NCI-H526 treated with DMSO at 0.1 percent for 48 hours (cell line): ENCODE measurements around the gene TMPRSS6.

Source experiments
- DNase-seq: peaks from one replicate; lab custom pipeline; 2025; lab: John Stamatoyannopoulos, UW

Gene TMPRSS6

DNA sequence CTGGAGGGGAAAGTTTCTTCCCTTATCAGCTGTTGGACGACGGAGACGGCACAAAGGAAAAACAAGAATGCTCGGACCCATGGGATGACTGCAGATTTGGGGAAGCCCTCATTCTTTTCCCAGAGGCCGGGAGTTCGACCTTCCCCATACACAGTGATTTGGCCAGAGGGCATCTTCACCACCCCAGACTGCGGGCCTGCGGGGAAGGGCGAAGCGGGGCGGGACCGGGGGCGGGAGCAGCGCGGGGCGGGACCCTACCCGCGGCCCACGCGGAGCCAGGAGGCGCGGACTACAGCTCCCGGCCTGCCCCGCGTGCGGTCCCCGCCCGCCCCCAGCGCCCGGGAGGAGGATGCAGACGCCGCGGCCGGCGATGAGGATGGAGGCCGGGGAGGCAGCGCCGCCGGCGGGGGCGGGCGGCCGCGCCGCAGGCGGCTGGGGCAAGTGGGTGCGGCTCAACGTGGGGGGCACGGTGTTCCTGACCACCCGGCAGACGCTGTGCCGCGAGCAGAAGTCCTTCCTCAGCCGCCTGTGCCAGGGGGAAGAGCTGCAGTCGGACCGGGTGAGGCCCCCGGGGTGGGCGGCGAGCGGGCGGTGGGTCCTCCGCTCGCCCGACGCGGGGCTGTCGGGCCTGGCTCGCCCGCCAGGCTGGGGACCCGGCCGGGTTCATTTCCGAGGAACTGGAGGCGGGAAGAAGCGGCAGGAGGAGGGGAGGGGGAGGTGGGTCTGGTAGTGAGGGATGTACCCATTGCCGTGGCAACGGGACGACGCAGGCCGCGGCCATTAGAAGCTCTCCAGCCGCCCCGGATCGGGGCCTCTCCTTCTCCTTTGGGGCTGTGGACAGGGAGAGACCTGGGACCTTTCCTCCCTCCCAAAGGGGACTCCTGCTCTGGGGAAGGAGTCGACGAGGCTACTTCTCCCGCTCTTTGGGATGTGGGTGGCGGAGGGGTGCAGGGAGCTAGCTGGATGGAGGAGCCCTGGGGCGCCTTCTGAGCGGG, 57.8 kb downstream of the TMPRSS6 start, which contains the start of gene KCTD17:
KCTD17 (plus strand) TSS at position 352 of the 995 bp plus-strand sequence; CDS start at position 371, 19 bp downstream.
- peak; percentile 3 for DNase-seq

DNA sequence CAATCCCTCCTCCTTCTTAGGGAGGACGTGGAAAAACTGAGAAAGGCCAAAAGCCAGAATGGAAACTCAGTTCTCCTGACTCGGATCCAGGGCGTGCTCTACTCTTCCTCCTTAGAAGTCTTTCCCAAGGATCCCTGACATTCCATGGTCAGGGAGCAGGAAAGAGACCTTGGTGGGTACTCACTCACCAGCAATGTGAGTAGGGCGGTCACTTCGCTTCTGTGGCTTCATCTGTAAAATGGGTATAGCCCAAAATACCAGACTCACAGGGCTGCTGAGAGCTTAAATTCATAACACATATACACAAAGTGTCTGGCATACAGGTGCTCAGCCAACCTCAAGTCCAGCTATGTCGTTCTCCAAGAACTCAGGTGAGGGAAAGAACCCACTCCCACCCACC, 58.6 kb downstream of the TMPRSS6 start:
- no peak for DNase-seq

DNA sequence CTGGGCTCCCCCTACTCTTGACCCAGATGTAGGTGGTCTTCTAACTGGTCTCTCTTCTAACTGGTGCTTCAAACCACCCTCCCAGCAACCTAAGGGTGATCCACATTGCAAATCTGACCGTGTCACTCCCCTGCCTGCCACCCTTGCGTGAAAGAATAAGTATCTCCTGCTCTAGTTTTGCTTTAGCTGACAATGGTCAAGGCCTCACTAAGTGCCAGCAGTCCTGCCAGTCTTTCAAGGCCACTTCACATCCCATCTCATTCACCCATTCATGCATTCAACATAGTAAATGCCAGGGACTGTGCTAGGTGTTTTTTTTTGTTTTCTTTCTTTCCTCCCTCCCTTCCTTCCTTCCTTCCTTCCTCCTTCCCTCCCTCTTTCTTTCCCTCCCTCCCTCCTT, 60.3 kb downstream of the TMPRSS6 start:
- no peak for DNase-seq

DNA sequence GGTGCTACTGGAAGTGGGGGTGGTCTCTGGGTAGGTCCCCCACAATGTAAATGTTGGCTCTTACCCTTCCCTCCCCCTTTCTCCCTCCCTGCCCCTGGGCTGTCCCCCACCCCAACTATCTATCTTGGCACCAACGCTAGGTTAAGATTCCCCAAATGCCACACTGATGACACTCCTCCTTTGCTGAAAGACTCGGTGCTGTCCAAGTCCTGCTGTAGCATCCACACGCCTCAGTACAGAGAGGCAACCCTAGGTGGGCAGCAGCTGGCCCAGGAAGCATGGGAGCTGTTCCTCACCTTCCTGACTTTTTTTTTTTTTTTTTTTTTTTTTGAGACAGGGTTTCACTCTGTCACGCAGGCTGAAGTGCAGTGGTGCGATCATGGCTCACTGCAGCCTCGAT, 61.4 kb downstream of the TMPRSS6 start:
- DNase-seq, result no peak

DNA sequence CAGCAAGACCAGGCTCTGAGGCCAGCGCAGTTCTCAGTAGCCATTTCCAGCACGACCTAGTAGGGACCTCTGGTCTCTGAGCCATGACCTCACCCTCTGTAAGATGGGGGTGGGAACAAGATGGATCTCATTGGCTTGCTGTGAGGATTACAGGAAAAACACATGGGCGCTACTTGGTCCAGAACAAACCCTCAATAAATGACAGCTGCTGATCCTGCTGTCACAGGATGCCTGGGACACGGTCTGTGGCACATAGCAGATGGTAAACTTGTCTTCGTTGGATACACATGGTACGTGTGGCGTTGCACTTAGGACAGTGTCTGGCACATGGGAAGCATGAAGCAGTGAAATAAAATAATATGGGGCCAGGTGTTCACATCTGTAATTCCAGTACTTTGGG, 62.5 kb downstream of the TMPRSS6 start:
- no peak for DNase-seq

DNA sequence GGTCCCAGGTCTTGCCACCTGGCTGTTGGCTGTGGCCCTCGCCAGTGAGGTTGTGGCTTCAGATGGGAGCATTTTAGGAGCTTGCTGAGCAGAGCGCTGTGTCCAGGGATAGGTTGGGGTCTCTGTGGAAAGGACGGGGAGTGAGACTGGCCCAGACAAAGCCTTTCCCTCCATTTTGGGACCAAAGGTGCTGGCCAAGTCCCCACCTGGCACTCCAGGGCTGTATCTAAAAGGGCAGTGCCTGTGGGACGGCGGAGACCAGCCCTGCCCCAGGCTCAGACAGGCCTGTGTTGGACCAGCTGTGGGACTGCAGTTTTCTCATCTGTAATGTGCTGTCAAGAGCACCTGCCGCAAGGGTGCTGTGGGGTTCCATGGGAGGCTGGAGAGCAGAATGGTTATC, 62.9 kb downstream of the TMPRSS6 start:
- no peak for DNase-seq

DNA sequence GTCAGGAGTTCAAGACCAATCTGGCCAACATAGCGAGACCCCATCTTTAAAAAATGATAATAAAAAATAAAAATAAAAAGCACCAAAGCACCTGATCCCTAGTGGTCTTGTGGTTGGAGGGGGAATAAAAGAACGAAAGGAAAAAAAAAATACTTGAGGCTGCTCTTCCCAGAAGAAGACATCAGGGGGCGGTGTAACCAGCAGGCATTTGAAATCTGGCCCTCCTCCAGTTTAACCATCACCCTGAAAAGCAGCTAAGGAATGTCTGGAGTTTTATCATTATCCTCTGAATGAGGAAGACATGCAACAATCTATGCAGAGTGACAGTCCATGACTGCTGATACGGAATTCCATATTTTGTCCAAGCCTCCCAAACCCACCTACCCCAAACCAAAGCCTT, 63.6 kb downstream of the TMPRSS6 start:
- DNase-seq, result no peak

DNA sequence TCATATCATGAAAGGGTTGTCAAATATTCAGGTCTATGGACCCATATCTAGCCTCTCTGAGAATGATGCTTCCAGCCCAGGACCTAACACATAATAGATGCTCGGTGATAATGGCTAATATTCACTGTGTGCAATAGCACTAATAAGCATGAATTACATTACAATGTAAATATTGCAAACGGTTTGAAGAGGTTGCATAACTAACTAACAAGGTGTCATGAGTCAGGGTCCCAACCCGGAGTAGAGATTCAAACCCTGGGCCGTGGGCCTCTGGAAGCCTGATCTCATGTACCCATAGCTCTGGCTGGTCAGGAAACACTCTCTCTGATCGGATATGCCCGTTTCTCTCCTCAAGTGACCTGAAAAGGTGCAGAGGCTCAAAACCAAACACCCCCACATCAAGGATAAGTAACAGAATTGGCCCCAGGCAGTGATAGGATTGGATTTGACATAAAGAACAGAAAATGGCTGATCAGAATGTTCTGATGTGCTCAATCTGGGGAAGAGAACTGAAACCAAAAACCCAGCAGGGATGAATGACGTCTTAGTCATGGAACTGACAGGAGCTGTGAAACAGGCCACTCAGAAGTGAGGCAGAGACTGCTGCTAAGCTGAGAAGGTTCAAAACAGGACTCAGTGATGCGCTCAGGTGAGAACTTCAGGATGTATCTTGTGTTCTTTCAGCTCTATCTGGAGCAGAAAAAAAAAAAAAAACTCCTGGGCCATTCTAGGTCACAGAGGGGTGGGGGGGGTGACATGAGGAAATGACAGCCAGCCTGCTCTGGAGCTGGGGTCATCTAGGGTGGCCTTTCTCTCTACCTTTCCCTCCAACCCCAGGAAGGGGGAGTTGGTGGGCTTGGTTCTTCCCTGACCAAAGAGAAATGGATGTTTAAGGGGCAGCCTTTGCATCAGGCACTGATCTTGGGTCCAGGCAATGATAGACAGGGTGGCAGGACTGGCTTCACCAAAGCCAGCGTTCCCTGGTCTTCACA, 64.6 kb downstream of the TMPRSS6 start:
- DNase-seq, result no peak

DNA sequence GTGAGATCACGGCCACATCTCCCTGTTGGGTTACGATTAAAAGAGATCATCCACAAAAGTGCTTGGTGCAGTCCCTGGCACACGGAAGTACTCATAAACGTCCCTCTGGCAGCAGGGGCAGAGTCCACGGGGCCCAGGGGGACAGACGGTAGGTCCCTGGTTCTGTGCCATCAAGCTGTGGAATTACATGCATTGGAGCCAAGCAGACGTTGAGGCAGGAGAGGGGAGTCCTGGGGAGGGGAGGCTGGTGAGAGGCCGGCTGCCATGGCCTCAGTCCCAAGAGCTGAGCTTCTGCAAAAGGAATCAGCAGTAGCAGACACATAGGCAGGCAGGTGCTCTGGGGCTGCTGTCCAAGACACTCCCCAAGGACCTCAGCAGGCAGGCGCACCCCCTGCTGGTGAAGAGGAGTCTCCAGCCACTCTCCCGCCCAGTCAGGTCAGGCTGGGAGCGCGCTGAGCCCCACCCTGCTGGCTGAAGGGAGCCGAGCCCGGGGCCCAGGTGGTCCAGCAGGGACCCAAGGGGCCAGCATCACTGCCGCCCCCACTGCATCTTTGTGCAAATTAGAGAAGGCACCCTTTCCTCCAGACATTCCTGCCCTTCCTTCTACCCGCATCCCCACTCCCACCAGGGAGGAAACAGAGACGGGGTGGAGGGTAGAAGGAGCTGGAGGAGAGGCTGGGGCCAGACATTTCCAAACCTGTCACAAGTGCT, 65.5 kb downstream of the TMPRSS6 start:
- peak; percentile 38 for DNase-seq

DNA sequence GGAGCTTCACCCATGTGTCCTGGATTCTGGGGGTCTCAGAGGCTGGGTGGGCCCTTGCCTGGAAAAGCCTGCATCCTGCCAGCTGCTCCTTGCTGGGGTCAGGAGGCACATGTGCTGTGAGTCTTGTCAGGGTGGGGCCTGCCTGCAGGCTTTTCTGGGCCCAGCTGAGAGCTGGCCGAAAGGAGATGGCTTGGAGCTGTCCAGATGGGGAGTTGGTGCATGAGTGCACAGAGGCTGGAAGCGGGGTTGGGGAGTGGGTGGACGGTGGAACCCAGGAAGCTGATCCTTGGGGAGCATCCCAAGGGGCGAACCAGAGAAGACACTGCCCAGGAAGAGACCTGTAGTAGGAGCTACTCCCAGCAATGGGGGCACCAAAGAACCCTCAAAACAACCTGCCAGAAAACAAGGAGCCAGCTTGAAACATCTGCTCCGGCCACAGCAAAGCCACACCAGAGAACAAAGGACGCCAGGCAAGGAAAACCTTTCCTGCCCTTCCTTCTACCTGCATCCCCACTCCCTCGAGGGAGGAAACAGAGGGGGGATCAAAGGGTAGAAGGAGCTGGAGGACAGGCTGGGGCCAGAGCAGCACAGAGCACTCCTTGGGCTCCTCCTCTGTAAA, 66.2 kb downstream of the TMPRSS6 start:
- no peak for DNase-seq

DNA sequence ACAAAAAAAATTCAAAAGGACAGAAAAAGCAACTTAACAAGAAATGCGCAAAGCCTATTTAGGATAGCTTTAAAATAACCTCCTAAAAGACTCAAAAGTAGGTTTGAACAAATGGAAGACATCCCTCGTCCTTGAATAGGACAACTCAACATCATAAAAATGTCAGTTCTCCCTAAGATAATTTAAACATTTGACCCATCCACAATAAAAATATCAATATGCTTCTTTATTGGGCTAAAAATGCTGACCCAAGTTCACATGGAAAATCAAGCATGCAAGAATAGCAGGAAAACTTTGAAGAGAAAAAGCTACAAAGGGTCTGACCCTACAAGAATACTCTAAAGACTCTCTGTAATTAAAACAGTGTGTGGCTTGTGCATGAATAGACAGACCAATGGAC, 70.0 kb downstream of the TMPRSS6 start:
- no peak for DNase-seq

DNA sequence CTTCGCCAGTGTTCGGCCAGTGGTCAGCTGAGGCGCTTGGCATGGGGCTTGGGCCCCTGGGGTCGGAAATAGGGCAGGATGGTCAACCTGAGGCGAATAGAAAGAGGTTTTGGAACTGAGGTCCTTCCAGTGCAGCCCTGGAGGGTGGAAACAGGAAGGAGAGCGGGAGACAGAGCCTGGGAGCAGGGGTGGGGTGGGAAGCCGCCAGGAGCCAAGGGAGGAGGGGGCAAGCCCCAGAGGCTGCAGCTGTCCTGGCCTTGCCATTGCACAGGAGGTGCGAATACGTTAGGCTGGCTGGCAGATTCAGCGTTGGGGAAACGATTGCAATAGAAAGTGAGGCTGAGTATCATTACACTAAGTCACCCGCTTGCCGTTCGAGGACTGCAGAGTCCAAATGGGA, 71.8 kb downstream of the TMPRSS6 start:
- no peak for DNase-seq

DNA sequence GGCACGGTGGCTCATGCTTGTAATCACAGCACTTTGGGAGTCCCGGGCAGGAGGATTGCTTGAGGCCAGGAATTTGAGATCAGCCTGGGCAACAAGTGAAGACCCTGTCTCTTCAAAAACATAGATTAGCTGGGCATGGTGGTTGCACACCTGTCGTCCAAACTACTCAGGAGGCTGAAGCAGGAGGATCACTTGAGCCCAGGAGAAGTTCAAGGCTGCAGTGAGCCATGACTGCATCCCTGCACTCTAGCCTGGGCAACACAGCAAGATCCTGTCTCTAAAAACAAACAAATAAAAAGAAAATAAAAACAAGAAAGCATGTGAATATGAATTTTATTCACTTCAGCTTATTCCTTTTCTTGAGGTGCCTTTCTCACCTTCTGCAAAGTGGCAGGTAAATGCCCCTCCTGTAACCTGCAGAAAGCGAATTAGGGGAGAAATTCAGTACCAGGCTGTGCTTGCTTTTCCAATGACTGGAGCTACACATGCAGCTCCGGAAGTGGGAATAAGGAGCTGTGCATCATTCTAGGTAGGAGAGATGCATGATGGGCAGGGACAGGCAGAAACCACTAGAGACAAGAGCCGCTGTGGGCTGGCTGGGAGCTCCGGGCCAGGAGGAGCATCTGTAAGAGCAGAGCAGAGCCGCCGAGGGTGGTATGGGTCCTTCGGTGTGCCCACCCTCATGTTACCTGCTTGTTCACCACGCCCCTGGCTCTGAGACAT, 72.7 kb downstream of the TMPRSS6 start:
- DNase-seq, result no peak

DNA sequence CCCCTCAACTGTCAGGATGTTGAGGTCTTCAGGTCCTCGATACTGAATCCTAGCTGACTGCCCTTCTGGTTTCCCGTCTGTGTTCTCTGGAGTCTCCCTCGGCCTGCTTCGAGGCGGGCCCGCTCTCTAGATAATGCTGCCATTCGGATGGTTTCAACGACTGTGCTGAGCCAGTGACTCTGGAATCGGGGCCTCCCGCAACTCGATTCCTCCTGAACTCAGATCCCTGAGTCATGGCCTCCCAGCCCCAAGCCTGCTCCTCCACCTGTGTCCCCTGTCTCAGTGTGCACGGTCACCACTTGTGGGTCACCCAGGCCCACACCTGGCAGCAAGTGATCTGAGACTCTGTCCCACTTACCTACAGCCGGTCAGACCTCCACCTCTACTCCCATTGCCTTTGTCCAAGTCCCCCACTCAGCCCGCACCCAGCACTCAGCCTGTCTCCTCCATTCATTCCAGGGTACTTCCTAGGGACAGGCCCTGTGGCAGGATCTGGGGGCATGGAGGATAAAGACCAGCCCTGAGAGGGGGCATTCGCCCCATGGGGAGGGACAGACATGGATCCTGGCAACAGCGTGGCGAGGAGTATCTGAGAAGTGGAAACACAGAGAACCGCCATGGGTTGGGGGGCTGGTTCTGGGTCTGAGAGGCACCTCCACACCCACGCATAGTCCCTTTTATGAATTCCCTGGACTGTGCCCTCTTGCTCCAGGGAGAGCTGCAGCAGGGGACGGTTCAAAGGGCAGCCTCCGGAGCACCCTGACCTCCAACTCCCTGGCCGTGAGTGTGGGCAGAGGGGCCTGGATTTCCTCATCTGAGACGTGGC, 75.7 kb downstream of the TMPRSS6 start:
- DNase-seq, result no peak

DNA sequence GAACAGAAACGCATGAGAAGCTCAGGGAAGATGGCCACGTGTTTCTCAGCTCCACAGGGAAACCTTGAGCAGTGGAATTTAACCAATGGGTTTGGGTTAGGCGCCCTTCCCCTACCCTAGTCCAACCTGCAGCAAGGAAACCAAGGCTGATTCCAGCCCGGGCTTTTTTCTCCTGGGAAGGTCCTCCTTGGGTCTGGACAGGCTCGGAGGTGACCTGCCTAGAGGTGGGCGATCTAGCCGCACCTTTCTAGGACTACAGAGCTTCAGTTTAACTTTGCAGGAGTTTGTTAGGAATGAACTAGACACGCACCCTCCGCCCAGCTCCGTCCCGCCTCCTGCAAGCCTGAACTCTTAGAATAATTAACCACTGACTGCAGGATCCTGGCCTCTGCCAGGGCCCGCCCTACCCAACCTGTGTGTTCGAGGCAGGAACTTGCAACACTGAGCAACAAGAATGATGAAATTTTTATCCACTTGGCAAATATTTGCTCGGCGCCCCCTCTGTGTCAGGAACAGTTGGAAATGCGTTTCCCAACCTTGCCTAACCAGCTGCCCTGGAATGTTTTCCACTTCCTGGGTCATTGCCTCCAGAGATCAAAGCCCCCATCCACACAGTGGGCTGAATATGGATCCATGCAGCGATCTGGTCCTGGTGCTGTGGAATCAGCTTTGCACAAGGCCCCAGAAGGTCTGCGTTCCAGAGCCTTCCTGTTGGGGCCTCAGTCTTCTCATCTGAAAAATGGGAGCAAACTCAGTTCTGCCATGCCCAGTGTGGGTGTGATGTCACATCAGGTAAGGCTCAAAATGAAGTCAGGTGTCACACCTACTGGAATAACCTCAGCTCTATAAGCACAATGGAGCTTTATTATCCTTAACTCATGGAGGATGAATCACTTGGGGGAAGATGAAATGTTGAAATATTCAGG, 76.7 kb downstream of the TMPRSS6 start:
- no peak for DNase-seq

DNA sequence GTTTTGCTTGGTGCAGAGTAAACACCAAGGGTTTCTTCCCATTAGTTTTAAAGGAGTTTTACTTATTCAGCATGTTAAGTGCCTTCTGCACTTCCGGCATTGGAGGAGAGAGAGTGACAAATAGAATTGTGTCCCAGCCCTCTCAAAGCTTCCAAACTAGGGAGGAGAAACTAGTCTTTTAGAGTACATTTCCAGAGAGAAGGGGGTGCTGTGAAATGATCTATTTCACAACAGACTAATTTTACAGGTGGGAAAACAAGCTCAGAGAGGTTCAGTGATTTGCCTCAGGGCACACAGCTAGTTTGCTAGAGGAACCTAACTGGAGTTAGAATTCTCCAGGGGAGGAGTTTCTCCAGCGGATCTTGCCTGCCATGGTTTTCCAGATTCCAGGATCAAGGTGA, 77.4 kb downstream of the TMPRSS6 start:
- no peak for DNase-seq

DNA sequence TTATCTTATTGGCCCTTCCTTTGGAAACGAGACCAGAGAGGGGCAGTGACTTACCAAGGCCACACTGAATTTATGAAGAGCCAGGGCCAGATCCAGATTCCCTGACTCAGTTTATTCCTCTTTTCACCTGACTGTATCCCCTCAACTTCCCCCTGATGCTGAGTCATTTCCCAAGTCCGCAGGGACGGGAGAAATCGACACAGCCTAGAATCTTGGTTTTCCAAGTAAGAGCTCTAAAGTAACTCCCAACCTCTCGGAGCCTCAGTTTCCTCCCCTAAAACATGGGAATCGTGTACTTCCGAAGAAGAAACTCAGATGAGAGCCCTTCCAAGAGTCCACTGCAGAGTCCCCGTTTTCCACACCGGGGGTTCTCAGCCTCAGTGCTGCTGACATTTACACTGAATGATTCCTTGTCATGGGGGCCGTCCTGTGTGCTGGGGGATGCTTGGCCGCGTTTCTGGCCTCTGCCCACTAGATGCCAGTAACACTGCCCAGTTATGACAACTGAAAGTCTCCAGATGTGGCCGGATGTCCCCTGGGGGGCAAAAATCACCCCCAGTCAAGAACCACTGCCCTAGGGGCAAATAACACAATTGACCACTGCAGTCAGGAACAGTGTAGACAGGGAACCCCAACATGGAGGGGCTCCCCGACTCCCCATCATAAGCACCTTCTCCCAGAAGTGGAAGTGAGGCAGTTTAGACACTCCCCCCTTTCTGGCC, 78.8 kb downstream of the TMPRSS6 start:
- DNase-seq, result no peak
